SU-DHL-6 (cell line): Measurements from ENCODE around the gene SOCS6.

Experiments
- H2AFZ ChIP-seq: fragments of 200-600 bp; sonication (generic); 2 replicates; pipeline ENCODE4 v1.6.1; 2014; ENCODE audit warnings: low read depth, mild to moderate bottlenecking, moderate library complexity, mixed read lengths, antibody characterized with exemption, low read length; ENCODE audit not compliant: severe bottlenecking
- H3F3A ChIP-seq: fragments of 200-600 bp; shearing (Covaris generic); 2 replicates; pipeline ENCODE4 v1.6.0; 2016; ENCODE audit warnings: antibody characterized with exemption, mild to moderate bottlenecking; ENCODE audit not compliant: insufficient read depth
- H3K27ac ChIP-seq: fragments of 200-600 bp; sonication (generic); 2 replicates; pipeline ENCODE4 v1.5.1; 2016; ENCODE audit warnings: low read depth, mild to moderate bottlenecking, low read length, moderate library complexity, mixed read lengths
- H3K27me3 ChIP-seq: fragments of 200-600 bp; sonication (generic), shearing (Covaris generic); 2 replicates; pipeline ENCODE4 v1.6.0; 2014; ENCODE audit warnings: mild to moderate bottlenecking, low read length
- H3K36me3 ChIP-seq: fragments of 200-600 bp; sonication (generic); 2 replicates; pipeline ENCODE4 v1.6.1; 2014; ENCODE audit warnings: mild to moderate bottlenecking, low read length, mixed read lengths
- H3K4me2 ChIP-seq: fragments of 300-600, 200-600 bp; shearing (Covaris generic), sonication (generic); 2 replicates; pipeline ENCODE4 v1.6.0; 2014; ENCODE audit warnings: low read length, low read depth, mild to moderate bottlenecking; ENCODE audit not compliant: poor library complexity, severe bottlenecking
- H3K4me3 ChIP-seq: fragments of 200-600 bp; sonication (generic); 2 replicates; pipeline ENCODE4 v1.5.1; 2014; ENCODE audit warnings: antibody characterized with exemption, low read length, mild to moderate bottlenecking, mixed read lengths; ENCODE audit not compliant: insufficient read depth, poor library complexity, severe bottlenecking
- H3K79me2 ChIP-seq: fragments of 200-600 bp; sonication (generic); 2 replicates; pipeline ENCODE4 v1.6.1; 2014; ENCODE audit warnings: mild to moderate bottlenecking, low read length, moderate library complexity; ENCODE audit not compliant: insufficient read depth
- H3K9ac ChIP-seq: fragments of 200-600 bp; sonication (generic); 2 replicates; pipeline ENCODE4 v1.7.0; 2014; ENCODE audit warnings: mild to moderate bottlenecking, low read length
- H3K9me2 ChIP-seq: fragments of 200-600 bp; sonication (generic); replicated peaks from 2 replicates; pipeline ENCODE4 v1.6.1; 2014; ENCODE audit warnings: low read length; ENCODE audit not compliant: insufficient read depth
- H3K9me3 ChIP-seq: fragments of 200-600 bp; sonication (generic); 2 replicates; pipeline ENCODE4 v1.6.1; 2014; ENCODE audit warnings: low read length, mixed read lengths; ENCODE audit not compliant: insufficient read depth
- H4K20me1 ChIP-seq: fragments of 200-600 bp; sonication (generic); 2 replicates; pipeline ENCODE4 v1.6.1; 2014; ENCODE audit warnings: low read depth, mild to moderate bottlenecking, antibody characterized with exemption, low read length, moderate library complexity, mixed read lengths
- EZH2phosphoT487 ChIP-seq: fragments of 200-600 bp; sonication (generic), shearing (Covaris generic); conservative IDR thresholded peaks from 2 replicates; pipeline ENCODE4 v1.6.1; 2018; ENCODE audit warnings: mild to moderate bottlenecking, antibody characterized with exemption, low read length, moderate library complexity, mixed read lengths
- TF ChIP-seq, protein P1 (sequence below): fragments of 200-600 bp; sonication (generic); IDR thresholded peaks from one replicate; pipeline ENCODE4 v1.5.1; 2017; ENCODE audit warnings: antibody characterized with exemption, mild to moderate bottlenecking, low read length, moderate library complexity; ENCODE audit not compliant: insufficient read depth, poor library complexity, severe bottlenecking

Gene SOCS6

DNA sequence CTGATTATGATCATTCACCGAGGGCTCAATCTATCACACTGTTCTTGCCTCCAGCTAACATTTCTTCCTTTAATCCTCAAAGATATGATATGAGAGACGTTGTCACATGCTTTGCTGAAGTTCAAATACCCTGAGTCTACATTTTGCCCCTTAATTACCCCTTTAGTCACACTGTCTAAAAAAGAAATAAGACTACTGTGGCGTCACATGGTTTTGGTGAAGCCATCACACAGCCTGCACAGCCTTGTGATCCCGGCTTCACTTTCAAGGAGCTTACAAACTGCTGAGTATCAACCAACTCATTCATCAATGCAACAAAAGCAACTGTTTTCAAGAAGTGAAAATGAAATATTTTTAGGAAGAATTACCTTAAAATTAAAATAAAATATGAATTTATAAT is 31.9 kb upstream of the SOCS6 start:
- H3K4me3 ChIP-seq, result no peak overlapping the region
- H3F3A ChIP-seq, result no peaks in the 10 kb centered on the region; the same call in 1 of the 2 replicates
- no peaks in the 10 kb centered on the region for H3K36me3 ChIP-seq
- H3K9me3 ChIP-seq, result no peaks in the 10 kb centered on the region
- TF ChIP-seq, protein P1, sequence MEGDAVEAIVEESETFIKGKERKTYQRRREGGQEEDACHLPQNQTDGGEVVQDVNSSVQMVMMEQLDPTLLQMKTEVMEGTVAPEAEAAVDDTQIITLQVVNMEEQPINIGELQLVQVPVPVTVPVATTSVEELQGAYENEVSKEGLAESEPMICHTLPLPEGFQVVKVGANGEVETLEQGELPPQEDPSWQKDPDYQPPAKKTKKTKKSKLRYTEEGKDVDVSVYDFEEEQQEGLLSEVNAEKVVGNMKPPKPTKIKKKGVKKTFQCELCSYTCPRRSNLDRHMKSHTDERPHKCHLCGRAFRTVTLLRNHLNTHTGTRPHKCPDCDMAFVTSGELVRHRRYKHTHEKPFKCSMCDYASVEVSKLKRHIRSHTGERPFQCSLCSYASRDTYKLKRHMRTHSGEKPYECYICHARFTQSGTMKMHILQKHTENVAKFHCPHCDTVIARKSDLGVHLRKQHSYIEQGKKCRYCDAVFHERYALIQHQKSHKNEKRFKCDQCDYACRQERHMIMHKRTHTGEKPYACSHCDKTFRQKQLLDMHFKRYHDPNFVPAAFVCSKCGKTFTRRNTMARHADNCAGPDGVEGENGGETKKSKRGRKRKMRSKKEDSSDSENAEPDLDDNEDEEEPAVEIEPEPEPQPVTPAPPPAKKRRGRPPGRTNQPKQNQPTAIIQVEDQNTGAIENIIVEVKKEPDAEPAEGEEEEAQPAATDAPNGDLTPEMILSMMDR, result no peak
- TF ChIP-seq EZH2phosphoT487, result no peak
- no peaks in the 10 kb centered on the region for H3K79me2 ChIP-seq
- H3K27ac ChIP-seq, result no peak overlapping the region
- H2AFZ ChIP-seq, result no peak overlapping the region
- no peaks in the 10 kb centered on the region for H4K20me1 ChIP-seq
- H3K27me3 ChIP-seq, result no peaks in the 10 kb centered on the region; the same call in 1 of the 2 replicates
- H3K9me2 ChIP-seq, result no peaks in the 10 kb centered on the region
- H3K9ac ChIP-seq, result no peak overlapping the region
- no peak overlapping the region for H3K4me2 ChIP-seq

DNA sequence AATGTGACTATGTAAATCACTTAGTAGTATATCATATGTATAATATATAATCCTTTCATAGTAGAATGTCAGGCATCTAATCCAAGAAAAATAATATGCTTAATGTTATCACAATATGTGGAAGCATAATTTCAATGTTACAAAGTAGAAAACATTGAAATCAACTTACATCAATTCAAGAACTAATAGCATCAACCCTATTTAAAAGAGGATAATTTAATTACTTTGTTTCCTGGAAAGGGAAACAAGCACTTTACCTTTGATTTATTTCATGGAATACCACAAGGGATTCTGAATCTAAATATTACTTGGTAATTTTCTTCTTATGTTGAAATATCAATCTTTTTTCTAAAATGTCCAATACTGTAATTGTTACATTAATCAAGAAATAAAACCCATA is 30.6 kb upstream of the SOCS6 start:
- H3K79me2 ChIP-seq, result no peaks in the 10 kb centered on the region
- no peak overlapping the region for H3K4me3 ChIP-seq
- H3K36me3 ChIP-seq, result no peaks in the 10 kb centered on the region
- H4K20me1 ChIP-seq, result no peaks in the 10 kb centered on the region
- no peaks in the 10 kb centered on the region for H3K9me3 ChIP-seq
- no peak overlapping the region for H3K27ac ChIP-seq
- no peaks in the 10 kb centered on the region; the same call in 1 of the 2 replicates for H3F3A ChIP-seq
- no peaks in the 10 kb centered on the region for H3K9me2 ChIP-seq
- no peaks in the 10 kb centered on the region; the same call in 1 of the 2 replicates for H3K27me3 ChIP-seq
- no peak overlapping the region for H2AFZ ChIP-seq
- no peak overlapping the region for H3K4me2 ChIP-seq
- no peak for TF ChIP-seq EZH2phosphoT487
- TF ChIP-seq, protein P1, result no peak
- H3K9ac ChIP-seq, result no peak overlapping the region

DNA sequence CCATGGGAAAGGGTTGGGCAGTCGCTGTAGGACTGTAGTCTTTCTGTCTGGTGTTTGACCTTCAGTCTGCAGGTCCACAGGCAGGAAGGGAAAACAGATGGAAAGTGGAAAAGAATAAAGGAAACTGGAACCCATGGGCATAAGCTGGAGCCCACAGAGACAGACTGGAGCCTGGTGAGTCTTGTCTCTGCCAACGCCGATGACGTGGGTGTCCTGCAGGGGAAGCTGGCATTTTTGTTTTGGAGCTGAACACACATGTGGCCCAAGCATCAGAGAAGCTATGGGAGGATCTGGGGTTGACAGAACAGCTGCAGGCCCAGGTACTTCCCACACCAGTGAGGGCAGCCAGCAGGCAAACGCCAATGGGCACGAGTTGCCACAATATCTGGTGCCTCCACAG is 28.2 kb upstream of the SOCS6 start:
- Histone ChIP-seq H3K9me2 (no peaks in the 10 kb centered on the region), H3K9me3 (no peaks in the 10 kb centered on the region), H3K27me3 (no peaks in the 10 kb centered on the region; the same call in 1 of the 2 replicates), H3K79me2 (no peaks in the 10 kb centered on the region), H3K27ac (no peak overlapping the region), H3F3A (no peaks in the 10 kb centered on the region; the same call in 1 of the 2 replicates), H3K36me3 (no peaks in the 10 kb centered on the region), H2AFZ (no peak overlapping the region), H3K4me3 (no peak overlapping the region), H3K4me2 (no peak overlapping the region), H3K9ac (no peak overlapping the region), H4K20me1 (no peaks in the 10 kb centered on the region)
- TF ChIP-seq EZH2phosphoT487, result no peak
- TF ChIP-seq, protein P1, result no peak
